Esophagus squamous epithelium (tissue), 5 donors: ENCODE data around the gene ZNF655. TPM values are rescaled to one million over a fixed set of nuclear protein-coding genes. Genes with fewer than 3 reads are reported as not detected.
A peak's percentile ranks its signal among the peaks of the same experiment; 100 is the strongest.

ENCODE experiments used
- DNase-seq: peaks from one replicate; lab custom pipeline; 2025; lab: John Stamatoyannopoulos, UW
- H3K27ac ChIP-seq, 4 donors: fragments of 200-600 bp; sonication (generic); one replicate each; pipeline ENCODE4 v1.5.1; 2016 to 2019; ENCODE audit warnings: mild to moderate bottlenecking in 1 of 4
- H3K27me3 ChIP-seq, 4 donors: fragments of 200-600 bp; sonication (generic); 1 replicate in 3 of 4; 2 replicates in 1 of 4; pipeline versions ENCODE4 v1.5.1 to v1.6.0; 2017 to 2021; ENCODE audit warnings: antibody characterized with exemption in 1 of 4
- H3K36me3 ChIP-seq, 3 donors: fragments of 200-600 bp; sonication (generic); one replicate each; pipeline ENCODE4 v1.5.1; 2016 to 2019
- H3K4me1 ChIP-seq, 3 donors: fragments of 200-600 bp; sonication (generic); one replicate each; pipeline ENCODE4 v1.5.1; 2017 to 2019
- H3K4me3 ChIP-seq, 4 donors: fragments of 200-600 bp; sonication (generic); 1 replicate in 3 of 4; 2 replicates in 1 of 4; pipeline ENCODE4 v1.5.1; 2016 to 2019; ENCODE audit warnings: mild to moderate bottlenecking in 2 of 4, moderate library complexity in 1 of 4
- H3K9me3 ChIP-seq, 3 donors: fragments of 200-600 bp; sonication (generic); one replicate each; pipeline ENCODE4 v1.5.1; 2016 to 2019
- POLR2A ChIP-seq, 4 donors: fragments of 450-650 bp; IDR thresholded peaks; one replicate each; pipeline ENCODE4 v1.6.1; 2017; ENCODE audit warnings: antibody characterized with exemption in 4 of 4, mild to moderate bottlenecking in 4 of 4, moderate library complexity in 3 of 4
- WGBS, 2 donors: methylation state at CpG; one replicate each; pipeline ENCODE4 v1.1.5; 2018; 5-methylcytosine and 5-hydroxymethylcytosine counted together
- intact Hi-C: fragments of 100-400 bp; cut with DNase I; formaldehyde crosslinking; loops from one replicate; pipeline ENCODE4 v1.15.0; 2022
- total RNA-seq, 4 donors: library from RNA; depleted of rRNA; stranded (reverse); fragments of >200 nt; gene quantifications; one replicate each; pipeline ENCODE4 v1.1.0, GENCODE V29; 2016
- TF ChIP-seq, protein P1 (sequence below), 6 experiments: fragments of 450-650 bp in 4 of 6; fragments of 200-600 bp in 2 of 6; sonication (generic) in 2 of 6; IDR thresholded peaks; one replicate each; pipeline ENCODE4 v1.5.1; 2016 to 2019; ENCODE audit warnings: antibody characterized with exemption in 6 of 6, mild to moderate bottlenecking in 4 of 6, moderate library complexity in 4 of 6
- donor health status: DM: yes; HTN: yes; CAD: no.

ZNF655 gene
- total RNA-seq, 4 donors from 2014 or later: 78.6 to 167 (median 107) TPM

DNA sequence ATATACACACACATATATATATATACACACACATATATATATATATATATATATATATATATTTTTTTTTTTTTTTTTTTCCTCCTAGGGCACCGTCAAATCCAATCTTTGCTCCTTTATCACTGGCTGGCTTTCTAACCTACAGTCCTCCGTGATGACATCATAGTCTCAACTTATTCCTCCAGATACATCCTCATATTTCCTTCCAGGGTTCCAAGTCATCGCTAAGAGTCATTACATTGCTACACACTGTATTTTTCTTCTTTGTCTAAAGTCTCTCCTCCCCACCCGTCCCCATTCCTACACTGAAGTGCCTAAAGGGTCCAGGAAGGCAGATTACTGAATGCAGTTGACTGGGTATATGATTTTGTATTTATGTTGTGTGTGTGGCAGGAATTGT is 5.4 kb upstream of the ZNF655 start:
- WGBS, 2 donors: 85 to 98% methylated on average over 4 of the region's 4 CpGs
- Histone ChIP-seq H3K27me3 (no peaks in the 10 kb centered on the region), H3K4me3 (no peak overlapping the region), H3K9me3 (peaks cover 0 to 3% (median 0%) of the 10 kb centered on the region in 3 donors), H3K36me3 (peaks cover 2 to 34% (median 4%) of the 10 kb centered on the region in 3 donors), H3K4me1 (peaks cover 15 to 36% (median 21%) of the 10 kb centered on the region in 3 donors), H3K27ac (no peak overlapping the region)
- intact Hi-C loops: no loop called here
- DNase-seq: no peak
- TF ChIP-seq POLR2A (IDR thresholded peaks at IDR 0.05): no peak
- TF ChIP-seq, protein P1, sequence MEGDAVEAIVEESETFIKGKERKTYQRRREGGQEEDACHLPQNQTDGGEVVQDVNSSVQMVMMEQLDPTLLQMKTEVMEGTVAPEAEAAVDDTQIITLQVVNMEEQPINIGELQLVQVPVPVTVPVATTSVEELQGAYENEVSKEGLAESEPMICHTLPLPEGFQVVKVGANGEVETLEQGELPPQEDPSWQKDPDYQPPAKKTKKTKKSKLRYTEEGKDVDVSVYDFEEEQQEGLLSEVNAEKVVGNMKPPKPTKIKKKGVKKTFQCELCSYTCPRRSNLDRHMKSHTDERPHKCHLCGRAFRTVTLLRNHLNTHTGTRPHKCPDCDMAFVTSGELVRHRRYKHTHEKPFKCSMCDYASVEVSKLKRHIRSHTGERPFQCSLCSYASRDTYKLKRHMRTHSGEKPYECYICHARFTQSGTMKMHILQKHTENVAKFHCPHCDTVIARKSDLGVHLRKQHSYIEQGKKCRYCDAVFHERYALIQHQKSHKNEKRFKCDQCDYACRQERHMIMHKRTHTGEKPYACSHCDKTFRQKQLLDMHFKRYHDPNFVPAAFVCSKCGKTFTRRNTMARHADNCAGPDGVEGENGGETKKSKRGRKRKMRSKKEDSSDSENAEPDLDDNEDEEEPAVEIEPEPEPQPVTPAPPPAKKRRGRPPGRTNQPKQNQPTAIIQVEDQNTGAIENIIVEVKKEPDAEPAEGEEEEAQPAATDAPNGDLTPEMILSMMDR (IDR thresholded peaks at IDR 0.05): no peak

DNA sequence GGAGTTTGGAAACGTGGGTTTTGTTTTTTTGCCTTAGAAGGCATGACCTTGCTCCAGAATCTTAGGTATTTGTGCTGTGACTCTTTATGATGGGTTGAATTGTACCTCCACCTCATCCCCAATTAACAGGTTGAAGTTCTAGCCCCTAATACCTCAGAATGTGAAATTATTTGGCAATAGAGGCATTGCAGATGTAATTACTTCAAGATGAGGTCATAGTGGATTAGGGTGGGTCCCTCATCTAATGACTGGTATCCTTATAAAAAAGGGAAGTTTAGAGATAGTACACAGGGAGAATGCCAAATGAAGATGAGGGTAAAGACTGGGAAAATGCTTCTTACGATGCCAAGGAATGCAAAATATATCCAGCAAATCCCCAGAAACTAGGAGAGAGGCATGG is 3.5 kb upstream of the ZNF655 start:
- no peaks in the 10 kb centered on the region for H3K27me3 ChIP-seq
- H3K9me3 ChIP-seq: no peaks in the 10 kb centered on the region
- TF ChIP-seq POLR2A (IDR thresholded peaks at IDR 0.05): no peak
- TF ChIP-seq, protein P1 (IDR thresholded peaks at IDR 0.05): no peak
- no peak for DNase-seq
- intact Hi-C loops: no loop called here
- WGBS, 2 donors: 67 to 73% methylated on average over 2 of the region's 2 CpGs
- peaks cover 18 to 43% (median 26%) of the 10 kb centered on the region in 3 donors for H3K4me1 ChIP-seq
- peaks cover 0 to 22% (median 0%) of the 10 kb centered on the region in 3 donors for H3K36me3 ChIP-seq
- no peak overlapping the region for H3K4me3 ChIP-seq
- no peak overlapping the region for H3K27ac ChIP-seq

DNA sequence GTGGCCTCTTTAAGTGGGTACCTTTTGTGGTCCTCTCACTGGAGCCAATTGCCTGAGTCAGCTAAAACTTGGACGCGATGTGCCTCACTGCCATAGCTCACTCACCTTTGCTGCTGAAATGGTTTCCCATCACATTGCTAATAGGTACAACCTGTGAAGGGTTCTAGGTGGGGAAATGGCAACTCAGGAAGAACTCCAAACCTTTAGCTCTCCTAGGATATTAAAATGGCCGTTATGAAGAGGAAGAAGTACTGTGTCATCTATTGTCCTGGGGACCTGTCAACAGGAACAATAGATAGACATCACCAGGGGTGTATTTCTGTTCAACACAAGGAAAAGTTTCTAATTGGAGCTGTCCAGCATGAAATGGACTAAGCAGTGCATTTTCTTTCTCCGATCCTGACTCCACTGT is 1.2 kb upstream of the ZNF655 start:
- peak overlapping the region; percentile 96 to 99 (median 98) for H3K27ac ChIP-seq
- DNase-seq: no peak
- peak overlapping the region; percentile 75 to 91 (median 82) for H3K4me3 ChIP-seq
- intact Hi-C loops: no loop called here
- H3K9me3 ChIP-seq: no peaks in the 10 kb centered on the region
- WGBS, 2 donors: 62 to 73% methylated on average over 4 of the region's 4 CpGs
- H3K36me3 ChIP-seq: peaks cover 0 to 44% (median 5%) of the 10 kb centered on the region in 3 donors
- peaks cover 29 to 53% (median 38%) of the 10 kb centered on the region in 3 donors for H3K4me1 ChIP-seq
- no peak for TF ChIP-seq POLR2A (IDR thresholded peaks at IDR 0.05)
- TF ChIP-seq, protein P1 (IDR thresholded peaks at IDR 0.05): no peak
- no peaks in the 10 kb centered on the region for H3K27me3 ChIP-seq

DNA sequence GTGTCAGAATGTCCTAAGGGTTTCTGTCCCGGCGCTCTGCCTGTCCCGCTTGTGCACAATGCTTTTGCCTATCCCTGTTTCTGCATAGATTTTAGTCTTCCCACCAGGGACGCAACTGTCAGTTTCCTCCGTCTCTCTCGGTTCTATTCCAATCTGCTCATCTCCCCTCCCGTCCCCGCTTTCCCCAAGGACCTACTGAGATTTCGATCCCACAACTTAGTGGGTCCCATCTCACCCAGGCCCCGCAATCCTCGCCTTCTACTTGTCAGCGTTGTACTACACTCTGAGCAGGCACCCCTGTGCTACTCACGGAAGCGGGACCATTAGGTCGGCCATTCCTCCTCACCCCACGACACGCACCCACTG is 519 bp upstream of the ZNF655 start:
- TF ChIP-seq, protein P1 (IDR thresholded peaks at IDR 0.05): no peak
- no peak for TF ChIP-seq POLR2A (IDR thresholded peaks at IDR 0.05)
- 1 to 3% methylated on average over 12 to 16 of the region's 17 CpGs for WGBS, 2 donors
- intact Hi-C loops: no loop called here
- H3K9me3 ChIP-seq: no peaks in the 10 kb centered on the region
- H3K4me1 ChIP-seq: peaks cover 36 to 54% (median 38%) of the 10 kb centered on the region in 3 donors
- no peak for DNase-seq
- peak overlapping the region; percentile 75 to 91 (median 82) for H3K4me3 ChIP-seq
- peak overlapping the region; percentile 96 to 99 (median 98) for H3K27ac ChIP-seq
- no peaks in the 10 kb centered on the region for H3K27me3 ChIP-seq
- H3K36me3 ChIP-seq: peaks cover 0 to 52% (median 10%) of the 10 kb centered on the region in 3 donors

DNA sequence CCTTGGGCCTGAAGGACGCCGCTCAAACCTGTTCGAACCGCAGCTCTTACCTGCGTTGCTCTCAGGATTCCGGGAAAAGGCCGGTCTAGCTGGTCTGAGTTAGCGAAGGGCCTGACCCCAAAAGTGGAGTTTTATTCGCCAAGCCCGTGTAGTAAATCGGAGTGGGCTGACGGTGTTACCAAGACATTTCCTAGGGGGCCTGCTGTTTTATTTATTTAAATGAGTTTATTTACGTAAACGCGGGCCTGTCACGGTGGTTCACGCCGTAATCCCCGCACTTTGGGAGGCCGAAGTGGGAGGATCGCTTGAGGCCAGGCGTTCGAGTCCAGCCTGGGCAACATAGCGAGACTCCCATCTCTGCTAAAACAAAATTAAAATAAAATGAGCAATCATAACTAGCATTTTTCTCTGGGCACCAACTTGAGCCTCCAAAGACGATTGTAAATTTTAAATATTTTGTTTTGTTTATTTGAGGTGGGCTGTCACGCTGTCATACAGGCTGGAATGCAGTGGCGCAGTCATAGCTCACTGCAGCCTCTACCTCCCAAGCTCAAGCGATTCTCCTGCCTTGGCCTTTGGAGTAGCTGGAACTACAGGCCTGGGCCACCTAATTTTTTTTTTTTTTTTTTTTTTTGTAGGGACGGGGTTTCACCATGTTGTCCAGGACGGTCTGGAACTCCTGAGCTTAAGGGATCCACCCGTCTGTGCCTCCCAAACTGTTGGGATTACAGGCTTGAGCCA is 903 bp downstream of the ZNF655 start:
- no peaks in the 10 kb centered on the region for H3K27me3 ChIP-seq
- no peak for TF ChIP-seq POLR2A (IDR thresholded peaks at IDR 0.05)
- TF ChIP-seq, protein P1 (IDR thresholded peaks at IDR 0.05): no peak
- peaks cover 5 to 66% (median 21%) of the 10 kb centered on the region in 3 donors for H3K36me3 ChIP-seq
- no peak for DNase-seq
- WGBS, 2 donors: 11 to 20% methylated on average over 23 to 31 of the region's 31 CpGs
- intact Hi-C loops: no loop called here
- H3K4me3 ChIP-seq: peak overlapping the region; percentile 75 to 91 (median 82)
- H3K9me3 ChIP-seq: no peaks in the 10 kb centered on the region
- H3K27ac ChIP-seq: peak overlapping the region; percentile 96 to 99 (median 98)
- peaks cover 38 to 68% (median 46%) of the 10 kb centered on the region in 3 donors for H3K4me1 ChIP-seq
